ENCODE data around the gene FN1.

The FN1 gene

DNA sequence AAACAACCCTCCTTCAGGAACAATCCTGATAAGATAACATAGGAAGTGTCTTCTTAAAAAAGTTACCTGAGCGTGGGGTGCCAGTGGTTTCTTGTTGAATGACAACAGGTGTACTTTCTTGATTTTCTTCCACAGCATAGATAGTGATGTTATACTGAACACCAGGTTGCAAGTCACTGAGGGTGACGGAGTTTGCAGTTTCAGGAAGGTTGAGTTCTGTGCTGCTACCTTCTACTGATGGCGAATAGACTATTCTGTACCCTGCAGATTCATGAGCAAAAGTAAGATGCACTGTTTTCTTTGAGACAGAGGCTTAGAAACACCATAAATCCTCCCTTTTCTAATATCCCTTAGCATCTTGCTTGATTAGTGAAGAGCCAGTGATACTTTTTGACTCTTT, 28.8 kb downstream of the FN1 start:
- DNase-seq (ENCODE audit: low spot score): no peak

DNA sequence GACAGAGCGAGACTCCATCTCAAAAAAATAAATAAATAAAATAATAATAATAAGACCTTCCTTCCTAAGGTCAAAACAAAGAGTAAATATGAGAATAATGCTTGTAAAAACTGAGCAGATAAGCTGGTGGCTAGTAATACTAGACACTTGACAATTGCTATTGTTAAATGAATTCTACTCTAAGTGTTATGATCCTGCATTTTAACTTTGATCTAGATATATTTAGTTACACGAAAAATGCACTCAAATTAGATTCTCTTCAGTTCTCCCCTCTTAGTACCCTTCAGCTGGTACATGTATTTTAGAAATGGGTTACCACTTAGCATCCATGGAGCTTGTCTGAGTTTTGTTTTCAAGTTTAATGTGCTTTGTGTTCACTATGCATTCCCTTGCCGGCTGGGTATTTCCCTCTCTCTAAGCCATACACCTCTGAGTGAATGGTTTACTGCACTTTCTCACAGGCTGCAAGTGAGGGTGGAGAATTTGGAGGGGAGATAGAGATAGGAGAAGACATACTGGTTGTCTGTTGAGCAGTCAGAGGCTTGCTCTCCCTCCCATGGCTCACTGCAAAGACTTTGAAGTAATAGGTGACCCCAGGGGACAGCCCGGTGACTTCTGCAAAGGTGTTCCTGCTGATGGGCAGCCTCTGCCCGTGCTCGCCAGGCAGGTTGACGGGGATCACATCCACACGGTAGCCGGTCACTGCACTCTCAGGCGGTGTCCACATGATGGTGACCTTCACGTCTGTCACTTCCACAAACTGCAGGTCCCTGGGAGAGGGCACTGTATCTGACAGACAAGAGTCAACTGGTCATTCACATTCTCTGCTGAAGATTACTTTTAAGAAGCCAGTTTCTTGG, 29.9 kb downstream of the FN1 start:
- no peak for DNase-seq (ENCODE audit: low spot score)

DNA sequence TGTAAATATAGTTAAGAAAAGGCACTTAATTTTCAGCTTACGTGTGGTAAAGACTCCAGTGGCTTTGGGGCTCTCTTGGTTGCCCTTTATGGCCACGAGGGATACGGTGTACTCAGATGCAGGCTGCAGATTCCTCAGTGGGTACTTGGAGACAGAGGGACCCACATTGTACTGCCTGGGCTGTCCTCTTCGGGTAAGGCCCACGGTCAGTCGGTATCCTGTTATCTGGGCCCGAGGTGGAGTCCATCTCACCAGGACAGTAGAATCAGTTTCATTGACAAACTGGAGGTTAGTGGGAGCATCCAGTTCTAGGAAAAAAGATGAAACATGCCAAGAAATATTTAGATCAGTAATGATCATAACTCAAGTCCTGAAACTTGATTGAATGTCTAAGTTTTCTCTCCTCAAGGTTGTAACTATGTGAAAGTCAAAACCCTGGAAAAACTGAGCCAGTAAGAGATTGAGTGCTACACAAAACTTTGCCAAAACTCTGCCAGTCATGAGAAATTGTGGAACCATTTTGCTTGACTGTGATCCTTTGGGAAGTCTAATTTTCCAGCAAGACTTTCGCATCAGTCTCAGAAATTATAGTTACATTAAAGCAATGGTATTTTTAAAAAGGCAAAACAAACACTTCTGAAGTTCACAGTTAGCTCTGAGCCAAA, 31.4 kb downstream of the FN1 start:
- DNase-seq (ENCODE audit: low spot score): no peak

DNA sequence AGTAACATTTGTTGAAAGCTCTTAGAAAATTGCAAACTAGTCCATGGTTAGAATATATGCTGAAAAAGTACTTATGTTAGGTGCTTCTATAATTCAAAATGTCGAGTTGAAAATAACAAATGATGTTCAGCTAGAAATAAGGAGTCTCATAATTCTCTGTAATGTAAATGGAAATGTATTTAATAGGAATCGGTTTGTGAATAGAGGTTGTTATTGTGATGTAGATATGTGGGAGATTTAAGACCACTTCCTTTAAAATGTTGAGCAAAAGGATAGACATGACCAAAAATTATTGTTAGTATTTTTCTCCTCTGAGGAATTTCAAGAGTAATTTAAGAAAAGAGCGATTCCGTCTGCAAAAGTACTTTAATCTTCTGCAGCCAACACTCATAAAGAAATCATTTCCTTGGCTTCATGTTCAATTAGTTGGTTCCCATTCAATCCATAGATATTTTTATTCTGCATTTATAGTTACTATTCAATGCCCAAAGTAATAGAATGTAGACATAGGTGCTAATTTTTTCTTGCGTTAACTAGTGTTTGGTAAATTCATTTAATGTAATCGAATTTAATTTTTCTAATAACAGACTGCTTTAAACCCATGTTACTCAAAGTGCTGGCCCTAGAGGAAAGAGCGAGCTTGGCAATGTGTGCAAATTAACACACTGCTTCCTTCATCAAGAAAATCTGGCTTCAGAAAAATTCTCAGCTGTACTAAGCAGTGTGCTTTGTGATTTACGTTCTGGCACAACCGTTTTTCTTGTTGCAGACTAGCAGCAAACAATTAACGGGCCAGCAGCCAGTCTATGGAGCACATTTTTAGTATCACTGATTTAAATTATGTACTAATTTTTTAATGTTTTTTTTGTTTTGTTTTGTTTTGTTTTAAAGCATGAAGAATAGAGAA, 32.2 kb downstream of the FN1 start:
- no peak for DNase-seq (ENCODE audit: low spot score)

DNA sequence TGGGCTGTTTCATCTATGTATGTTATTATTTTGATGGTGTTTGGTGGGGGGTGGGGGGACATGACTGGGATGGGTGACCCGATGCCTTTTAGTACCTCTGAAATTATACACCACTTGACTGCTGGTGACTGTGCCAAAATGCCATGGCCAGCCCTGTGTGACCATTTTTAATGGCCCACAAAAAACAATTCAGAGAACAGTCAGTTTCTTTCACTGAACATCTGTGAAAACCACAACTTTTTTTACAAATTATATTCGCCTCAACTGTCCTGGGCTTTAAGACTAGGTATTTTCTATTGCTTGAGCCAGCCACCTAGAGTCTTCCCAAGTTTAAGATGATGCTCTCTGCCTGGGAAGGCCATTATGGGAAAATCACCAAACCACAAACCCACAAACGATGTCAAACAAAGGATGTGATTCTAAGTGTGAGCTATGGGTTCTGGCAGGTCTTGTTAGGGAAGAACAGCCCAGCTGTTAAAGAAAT, 33.9 kb downstream of the FN1 start:
- DNase-seq (ENCODE audit: low spot score): no peak

DNA sequence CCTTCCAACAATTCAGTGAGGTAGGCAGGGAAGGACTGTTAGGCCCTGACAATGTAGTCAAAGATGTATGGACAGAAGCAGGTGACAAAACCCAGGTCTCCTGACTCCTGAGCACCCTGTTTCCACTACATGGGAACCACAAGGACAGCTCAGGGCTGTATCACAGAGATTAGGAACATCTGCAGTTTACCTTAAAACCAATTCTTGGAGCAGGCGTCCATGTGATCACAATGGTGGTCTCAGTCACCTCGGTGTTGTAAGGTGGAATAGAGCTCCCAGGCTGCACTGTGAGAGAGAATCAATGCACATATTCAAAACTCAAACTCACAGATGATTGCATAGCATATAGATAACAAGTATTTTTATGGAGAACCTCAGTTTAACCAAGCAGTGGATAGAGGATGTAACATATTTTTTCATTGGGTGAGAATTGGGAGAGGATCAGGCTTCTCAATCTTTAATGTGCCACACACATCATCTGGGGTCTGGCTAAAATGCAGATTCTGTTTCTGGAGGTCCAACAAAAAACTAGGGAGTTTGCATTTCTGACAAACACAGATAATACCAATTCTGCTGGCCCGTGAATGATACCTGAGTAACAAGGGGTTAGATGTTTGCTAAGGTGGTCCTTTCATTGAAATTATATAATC, 36.7 kb downstream of the FN1 start:
- DNase-seq (ENCODE audit: low spot score): no peak

DNA sequence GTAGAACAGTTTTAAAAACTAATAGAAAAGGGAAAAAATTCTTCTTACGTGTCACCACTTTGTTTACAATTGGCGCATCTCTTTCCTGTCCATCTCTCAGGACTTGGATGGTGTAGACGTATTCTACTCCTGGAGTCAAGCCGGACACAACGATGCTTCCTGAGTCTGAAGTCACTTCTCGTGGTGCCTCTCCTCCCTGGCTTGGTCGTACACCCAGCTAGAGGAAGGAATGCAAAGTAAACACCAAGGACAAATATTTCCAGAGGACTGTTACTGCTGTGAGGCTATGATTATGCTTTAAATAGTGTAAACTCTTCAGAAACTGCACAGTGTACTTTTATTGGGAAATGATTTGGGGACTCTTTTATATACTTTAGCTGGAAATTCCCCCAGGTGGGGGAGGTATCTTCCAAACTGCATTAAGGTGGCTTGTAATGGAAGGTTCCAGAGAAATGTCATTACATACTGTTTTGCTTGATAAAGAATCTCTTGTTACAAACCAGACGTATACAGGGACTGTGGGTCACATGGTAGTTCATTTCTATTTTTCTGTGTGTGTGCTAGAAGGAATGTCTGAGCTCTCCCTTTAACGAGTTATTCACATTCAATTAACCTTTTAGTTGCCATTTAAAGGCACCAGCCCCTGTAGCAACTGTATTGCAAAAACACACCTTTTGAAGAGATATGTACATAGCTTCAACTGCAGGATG, 38.1 kb downstream of the FN1 start:
- no peak for DNase-seq (ENCODE audit: low spot score)

DNA sequence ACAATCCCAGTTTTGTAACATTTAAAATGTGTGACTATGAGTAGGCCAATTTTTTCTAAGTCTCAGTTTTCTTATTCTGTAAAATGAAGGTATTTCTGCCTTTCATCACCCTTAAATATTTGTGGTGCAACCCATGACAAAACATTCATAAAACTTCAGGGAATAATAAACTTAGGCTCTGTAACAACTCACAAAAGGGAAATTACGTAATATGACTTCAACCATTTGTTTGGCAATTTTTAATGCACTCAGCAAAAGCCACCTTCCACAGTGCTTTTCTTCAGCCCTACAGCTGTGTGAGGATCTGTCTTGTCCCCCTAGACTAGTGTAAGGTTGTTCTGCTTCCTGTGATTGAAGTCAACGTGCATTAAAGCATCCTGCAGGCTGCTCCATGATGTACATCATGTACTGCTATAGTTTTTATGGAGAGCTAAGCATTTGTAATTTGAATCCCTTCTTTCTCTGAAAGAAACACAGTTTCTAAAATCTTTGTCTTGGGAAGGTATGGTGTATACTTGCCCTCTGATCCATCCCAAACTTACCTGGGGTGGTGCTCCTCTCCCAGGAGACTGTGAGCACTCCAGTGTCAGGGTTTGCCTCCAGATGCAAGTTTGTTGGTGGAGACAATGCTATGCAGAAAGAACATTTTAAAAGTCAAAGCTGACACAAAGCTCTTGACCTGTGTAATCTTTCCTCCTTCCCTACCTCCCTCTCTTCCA, 39.1 kb downstream of the FN1 start:
- no peak for DNase-seq (ENCODE audit: low spot score)

DNA sequence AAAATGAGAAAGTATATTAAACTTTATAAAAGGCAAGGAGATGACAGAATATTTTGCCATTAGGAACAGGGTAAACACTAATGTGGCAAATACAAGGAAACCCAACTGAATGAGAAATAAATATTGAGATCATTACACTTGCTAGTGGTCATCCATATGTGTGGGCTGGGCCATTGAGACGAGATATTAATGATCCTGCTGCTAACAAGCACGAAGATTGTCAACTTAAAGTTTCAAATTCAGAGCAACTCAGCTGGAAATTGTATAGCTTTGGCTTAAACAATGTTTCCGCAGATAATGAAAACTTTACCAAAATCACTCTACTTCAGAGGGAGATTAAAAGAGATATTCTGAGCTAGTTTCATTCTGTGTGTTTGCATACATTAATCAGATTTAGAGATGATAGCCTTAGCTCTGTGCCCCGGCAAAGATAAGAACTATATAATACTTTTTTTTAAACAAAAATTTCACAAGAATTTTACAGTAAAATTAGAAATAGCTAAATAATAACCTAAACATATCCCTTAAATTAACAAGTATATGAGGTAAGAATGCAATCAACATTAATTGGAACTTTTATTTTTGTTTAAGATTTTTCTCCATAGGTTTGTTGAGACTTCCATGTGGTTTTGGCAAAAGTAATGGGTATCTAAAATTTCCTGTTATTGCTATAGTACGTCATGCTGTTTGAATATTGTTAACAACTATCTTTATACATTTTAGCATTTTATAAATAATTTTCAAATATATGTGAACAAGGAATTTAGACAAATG, 40.0 kb downstream of the FN1 start:
- no peak for DNase-seq (ENCODE audit: low spot score)

DNA sequence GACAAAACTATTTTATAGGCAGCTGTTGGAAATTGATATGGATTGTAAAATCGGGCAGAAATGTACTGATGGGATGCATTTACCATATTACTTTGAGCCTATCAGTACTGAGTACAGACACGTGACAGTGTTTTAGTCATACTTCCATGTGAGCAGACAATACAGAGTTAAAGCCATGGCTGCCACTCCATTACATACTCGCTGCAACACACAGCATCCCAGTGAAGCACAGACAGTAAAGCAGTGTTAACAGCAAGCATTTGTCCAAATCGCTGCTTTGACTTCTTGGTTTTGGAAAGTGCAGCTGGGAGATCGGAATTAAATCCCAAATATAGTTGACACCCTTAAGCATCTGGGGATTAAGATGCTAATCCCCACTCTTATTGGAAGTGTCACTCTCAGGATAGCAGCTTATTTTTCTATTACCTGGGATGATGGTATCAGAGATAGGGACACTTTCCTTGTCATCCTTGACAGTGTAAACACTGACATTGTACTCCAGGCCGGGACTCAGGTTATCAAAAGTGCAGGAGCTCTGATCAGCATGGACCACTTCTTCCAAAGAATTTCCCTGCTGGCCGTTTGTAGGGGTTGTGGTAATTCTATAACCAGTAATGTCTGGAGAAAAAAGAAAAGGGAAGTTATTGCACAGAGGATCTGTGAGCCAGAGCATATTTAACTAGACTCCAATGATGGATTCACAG, 41.6 kb downstream of the FN1 start:
- DNase-seq (ENCODE audit: low spot score): no peak

DNA sequence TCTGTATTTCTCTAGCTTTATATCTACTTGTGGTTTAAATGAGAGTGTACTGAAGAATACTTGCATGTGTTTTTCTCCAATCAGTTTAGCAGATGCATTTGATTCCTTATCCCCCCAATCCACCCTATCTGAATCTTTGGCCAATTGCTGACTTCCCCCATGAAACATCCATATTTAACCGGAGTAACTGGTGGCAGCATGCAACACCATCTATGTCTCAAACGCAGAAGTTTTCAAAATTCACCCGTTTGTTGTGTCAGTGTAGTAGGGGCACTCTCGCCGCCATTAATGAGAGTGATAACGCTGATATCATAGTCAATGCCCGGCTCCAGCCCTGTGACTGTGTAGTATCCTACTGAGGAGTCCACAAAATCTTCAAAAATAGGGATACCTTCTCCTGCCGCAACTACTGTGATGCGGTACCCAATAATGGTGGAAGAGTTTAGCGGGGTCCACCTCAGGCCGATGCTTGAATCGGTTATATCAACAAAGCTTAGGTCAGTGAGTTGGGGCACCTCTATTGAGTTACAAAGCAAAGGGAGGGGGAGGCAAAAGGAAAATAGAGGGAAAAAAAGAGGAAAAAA, 43.1 kb downstream of the FN1 start:
- no peak for DNase-seq (ENCODE audit: low spot score)

DNA sequence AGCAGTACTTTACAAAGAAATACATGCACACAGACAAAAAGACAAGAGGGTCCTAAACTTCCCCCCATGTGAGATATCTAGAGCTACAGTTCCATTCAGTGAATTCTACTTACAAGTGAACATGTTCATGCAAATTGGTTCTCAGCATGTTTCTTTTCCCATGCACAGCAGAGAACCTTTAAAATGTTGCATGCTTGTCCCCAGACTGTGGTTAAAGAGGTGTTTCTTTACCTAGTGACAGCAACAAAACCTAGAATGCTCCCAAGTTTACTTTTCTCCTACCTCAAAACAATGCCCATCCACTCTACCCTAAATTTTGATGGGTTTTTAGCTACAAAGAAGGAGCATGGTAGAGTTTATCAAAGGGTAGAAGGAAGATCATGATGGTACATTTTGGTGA, 43.7 kb downstream of the FN1 start:
- DNase-seq (ENCODE audit: low spot score): no peak

DNA sequence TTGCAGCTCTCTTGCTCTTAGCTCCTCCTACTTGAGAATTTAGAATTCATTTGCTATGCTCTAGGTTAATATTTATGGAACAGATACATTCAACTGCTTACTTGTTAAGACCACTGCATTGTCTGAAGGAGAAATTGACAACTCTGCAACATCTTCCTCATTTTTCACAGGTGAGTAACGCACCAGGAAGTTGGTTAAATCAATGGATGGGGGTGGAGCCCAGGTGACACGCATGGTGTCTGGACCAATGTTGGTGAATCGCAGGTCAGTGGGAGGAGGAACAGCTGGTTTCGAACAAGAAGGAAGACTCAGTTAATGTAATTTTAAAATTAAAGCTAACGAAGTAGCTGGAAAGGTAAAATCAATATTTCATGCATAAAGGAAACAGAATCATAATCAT, 44.3 kb downstream of the FN1 start:
- no peak for DNase-seq (ENCODE audit: low spot score)

DNA sequence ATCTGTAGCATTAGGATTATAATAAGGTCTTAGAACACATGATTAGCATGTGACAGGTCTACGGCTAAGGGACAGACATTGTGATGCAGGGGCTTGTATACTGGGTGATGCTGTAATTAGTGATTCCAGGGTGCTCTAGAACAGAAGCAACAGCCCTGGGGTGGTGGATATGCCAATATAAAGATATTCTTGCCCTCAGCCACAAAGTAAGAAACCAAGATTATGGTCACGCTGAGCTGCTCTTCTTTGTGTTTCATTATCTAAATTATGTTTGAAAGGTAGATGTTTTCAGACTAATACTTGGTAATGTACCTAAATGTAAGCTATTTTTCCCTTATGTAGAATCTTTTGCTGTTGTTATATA, 45.3 kb downstream of the FN1 start:
- no peak for DNase-seq (ENCODE audit: low spot score)

DNA sequence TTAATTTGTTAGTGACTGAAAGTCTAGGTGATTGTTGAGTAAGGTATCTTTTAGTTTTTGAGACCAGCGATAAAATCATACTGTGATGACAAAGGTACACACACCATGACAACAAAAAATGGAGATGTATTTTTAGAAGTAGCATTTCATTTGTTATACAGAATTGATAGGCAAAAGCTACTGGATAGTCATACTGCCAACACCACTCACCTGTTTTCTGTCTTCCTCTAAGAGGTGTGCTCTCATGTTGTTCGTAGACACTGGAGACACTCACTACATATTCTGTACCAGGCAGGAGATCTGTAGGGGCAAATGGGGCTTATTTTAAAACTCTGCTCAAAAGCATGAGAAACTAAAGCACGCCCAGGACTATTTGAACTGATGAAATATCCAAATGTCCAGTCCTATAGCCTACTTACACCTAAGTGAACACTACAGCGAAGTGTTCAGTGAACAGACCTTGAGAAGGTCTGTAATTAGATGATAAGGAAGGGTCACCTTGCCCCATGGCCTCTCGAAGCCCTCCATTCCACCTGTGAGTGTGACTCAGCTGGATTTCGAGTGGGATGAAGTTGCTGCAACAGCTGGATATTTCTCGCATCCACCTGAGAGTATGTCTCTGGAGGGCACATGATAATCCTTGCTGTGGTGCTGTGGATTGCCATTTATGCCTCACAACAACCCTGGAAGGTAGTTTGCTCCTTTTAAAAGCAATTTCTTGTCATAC, 47.7 kb downstream of the FN1 start:
- no peak for DNase-seq (ENCODE audit: low spot score)

DNA sequence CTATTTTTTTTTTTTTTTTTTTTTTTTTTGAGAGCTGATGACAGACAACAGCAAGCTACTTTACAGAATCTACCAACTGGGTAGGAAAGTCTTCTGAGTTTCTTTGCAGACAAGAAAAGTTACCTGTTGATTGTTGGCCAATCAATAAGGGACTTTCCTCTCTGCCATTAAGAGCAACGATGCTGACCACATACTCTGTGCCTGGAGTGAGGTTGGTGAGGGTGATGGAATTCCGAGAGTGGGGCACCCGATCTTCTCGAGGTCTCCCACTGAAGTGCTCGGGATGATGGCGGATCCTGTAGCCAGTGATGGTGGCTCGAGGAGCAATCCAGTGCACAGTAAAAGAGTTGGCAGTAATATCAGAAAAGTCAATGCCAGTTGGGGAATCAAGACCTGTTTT, 49.3 kb downstream of the FN1 start:
- no peak for DNase-seq (ENCODE audit: low spot score)

DNA sequence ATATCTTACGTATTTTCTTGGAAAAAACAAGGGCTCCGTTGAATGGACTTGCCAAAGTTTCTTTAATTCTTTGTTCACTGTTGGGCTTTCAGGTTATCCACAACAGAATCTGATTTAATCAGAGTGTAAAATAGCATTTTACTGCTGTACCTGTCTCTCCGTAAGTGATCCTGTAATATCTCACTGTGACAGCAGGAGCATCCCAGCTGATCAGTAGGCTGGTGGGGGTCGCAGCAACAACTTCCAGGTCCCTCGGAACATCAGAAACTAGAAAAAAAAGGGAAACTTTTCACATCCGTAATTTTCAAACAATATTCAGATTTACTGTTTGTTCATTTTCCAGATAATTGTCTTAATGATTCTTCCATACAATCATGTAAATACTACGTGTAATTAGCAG, 51.2 kb downstream of the FN1 start:
- DNase-seq (ENCODE audit: low spot score): no peak

DNA sequence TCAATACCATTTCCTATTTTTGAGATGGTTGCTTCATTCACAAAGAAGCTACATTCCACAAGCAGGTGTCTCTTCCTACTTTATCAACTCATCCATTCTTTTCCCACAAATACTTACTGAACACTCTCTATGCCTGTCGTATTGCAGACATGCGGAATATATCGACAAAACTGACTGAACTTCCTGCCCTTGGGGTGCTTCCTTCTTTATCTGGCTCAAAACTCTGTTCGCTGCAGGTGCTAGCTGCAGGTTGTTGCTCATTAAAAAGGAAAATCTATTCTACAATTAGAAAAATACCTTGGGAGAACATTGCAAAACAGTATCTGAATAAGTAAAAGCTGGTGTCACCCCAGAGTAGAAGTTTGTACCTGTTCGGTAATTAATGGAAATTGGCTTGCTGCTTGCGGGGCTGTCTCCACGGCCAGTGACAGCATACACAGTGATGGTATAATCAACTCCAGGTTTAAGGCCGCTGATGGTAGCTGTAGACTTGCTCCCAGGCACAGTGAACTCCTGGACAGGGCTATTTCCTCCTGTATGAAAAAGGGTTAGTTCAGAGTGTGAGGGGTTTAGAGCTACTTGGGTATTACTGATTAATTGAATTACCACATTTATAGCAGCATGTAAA, 52.1 kb downstream of the FN1 start:
- no peak for DNase-seq (ENCODE audit: low spot score)

All from HuH-7.5 (cell line).